ENCODE measurements around the gene RNF121.

The RNF121 gene

DNA sequence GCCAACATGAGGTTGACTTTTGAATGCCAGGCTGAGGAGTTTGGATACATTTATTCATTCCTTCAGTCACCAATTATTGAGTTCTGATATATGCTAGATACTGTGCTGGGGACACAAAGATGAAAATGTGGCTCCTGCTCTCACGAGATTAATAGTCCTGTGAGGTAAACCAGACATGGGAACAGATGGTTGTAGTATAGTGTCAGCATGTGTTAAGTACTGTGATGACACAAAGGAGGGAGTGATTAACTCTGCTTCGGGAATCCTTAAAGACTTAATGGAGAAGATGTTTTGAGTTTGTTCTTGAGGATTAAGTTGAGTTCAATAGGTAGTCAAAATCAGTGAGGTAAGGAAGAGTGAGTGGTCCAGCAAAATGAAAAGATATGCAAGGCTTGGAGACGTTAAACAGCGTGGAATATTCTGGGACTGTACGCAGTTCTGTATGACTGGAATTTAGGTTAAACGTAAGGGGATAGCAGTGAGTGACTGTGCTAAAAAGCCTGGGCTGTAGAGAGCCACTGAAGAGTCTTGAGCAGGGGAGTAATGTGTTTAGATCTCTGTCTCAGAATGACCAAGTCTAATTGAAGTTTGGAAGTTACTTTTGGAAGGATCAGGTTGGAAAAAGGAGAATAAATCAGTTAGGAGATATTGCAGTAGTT, 11.8 kb downstream of the RNF121 start:
- TF ChIP-seq, protein P1, sequence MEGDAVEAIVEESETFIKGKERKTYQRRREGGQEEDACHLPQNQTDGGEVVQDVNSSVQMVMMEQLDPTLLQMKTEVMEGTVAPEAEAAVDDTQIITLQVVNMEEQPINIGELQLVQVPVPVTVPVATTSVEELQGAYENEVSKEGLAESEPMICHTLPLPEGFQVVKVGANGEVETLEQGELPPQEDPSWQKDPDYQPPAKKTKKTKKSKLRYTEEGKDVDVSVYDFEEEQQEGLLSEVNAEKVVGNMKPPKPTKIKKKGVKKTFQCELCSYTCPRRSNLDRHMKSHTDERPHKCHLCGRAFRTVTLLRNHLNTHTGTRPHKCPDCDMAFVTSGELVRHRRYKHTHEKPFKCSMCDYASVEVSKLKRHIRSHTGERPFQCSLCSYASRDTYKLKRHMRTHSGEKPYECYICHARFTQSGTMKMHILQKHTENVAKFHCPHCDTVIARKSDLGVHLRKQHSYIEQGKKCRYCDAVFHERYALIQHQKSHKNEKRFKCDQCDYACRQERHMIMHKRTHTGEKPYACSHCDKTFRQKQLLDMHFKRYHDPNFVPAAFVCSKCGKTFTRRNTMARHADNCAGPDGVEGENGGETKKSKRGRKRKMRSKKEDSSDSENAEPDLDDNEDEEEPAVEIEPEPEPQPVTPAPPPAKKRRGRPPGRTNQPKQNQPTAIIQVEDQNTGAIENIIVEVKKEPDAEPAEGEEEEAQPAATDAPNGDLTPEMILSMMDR (IDR thresholded peaks at IDR 0.05; ENCODE audit: control insufficient read depth, insufficient read depth, low read depth, low read length, missing control alignments) = no peak
- no peak overlapping the region for H3K4me3 ChIP-seq (ENCODE audit: control insufficient read depth, low read depth, low read length)
- DNase-seq (ENCODE audit: low read depth) = no peak

DNA sequence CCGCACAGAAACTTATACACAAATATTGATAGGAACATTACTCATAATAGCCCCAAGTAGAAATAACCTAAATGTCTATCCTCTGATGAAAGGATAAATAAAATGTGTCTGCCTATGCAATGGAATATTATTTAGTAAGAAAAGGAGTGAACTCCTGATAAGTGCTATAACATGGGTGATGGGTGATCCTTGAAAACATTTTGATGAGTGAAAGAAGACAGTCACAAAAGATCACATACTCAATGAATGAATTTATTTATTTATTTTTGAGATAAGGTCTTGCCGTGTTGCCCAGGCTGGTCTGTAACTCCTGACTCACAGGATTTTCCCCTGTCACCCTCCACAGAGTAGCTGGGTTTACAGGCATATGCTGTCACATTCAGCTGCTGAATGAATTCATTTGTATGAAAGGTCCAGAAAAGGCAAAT, 17.3 kb downstream of the RNF121 start:
- no peak overlapping the region for H3K4me3 ChIP-seq (ENCODE audit: control insufficient read depth, low read depth, low read length)
- peak; percentile 23 for DNase-seq (ENCODE audit: low read depth)
- TF ChIP-seq, protein P1 (IDR thresholded peaks at IDR 0.05; ENCODE audit: control insufficient read depth, insufficient read depth, low read depth, low read length, missing control alignments) = no peak

DNA sequence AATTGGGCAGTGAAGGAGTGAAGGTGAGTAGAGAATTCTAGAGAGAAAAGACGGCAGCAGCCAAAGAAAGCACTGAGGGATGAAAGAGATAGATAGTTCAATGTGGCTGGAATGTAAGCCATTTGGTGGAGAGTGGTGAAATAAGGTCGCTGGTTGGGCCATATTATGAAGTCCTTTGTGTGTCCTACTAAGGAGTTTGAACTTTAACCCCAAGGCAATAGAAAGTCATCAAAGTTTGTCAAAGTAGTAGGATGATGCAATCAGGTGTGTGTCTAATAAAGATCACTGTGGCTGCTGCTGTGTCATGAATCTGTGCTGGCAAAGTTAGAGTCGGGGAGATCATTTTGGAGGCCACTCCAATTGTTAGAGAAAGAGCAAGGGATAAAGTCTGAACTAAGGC, 18.7 kb downstream of the RNF121 start:
- TF ChIP-seq, protein P1 (IDR thresholded peaks at IDR 0.05; ENCODE audit: control insufficient read depth, insufficient read depth, low read depth, low read length, missing control alignments) = no peak
- H3K4me3 ChIP-seq (ENCODE audit: control insufficient read depth, low read depth, low read length) = no peak overlapping the region
- no peak for DNase-seq (ENCODE audit: low read depth)

DNA sequence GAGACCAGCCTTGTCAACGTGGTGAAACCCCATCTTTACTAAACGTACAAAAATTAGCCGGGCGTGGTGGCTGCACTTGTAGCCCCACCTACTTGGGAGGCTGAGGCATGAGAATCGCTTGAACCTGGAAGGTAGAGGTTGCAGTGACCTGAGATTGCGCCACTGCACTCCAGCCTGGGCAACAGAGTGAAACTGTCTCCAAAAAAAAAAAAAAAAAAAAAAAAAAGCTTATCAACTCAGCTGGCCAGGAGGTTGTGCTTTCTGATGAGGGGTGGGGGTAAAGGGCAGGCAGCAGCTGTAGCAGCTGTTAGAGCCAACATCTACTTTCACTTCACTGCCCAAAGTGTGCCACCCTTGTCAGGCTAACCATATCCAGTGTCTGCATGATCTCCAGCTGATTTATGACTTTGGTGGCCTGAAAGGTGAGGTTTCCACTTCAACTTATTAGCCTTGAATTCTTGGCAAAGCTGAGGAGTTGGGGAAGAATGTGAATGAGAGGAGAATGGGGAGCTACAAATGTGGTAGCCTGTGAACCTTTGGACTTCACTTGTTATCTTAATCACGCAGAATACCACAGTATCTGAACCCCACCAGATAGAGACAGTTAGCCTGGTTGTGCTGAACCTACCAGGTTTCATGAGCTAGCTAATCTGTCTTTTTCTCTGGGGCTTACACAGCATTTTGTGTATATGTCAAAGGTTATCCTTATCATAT, 19.6 kb downstream of the RNF121 start:
- TF ChIP-seq, protein P1 (IDR thresholded peaks at IDR 0.05; ENCODE audit: control insufficient read depth, insufficient read depth, low read depth, low read length, missing control alignments) = no peak
- no peak for DNase-seq (ENCODE audit: low read depth)
- no peak overlapping the region for H3K4me3 ChIP-seq (ENCODE audit: control insufficient read depth, low read depth, low read length)

DNA sequence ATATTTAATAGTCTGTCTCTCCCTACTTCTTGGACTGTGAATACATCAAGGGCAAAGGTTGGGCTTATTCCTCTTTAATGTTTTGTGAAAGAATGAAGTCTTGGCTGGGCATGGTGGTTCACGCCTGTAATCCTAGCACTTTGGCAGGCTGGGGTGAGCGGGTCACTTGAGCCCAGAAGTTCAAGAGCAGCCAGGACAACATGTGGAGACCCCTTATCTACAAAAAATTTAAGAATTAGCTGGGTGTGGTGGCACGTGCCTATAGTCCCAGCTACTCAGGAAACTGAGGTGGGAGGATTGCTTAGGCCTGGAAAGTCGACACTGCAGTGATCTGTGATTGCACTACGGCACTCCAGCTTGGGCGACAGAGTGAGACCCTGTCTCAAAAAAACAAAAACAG, 20.2 kb downstream of the RNF121 start:
- no peak for DNase-seq (ENCODE audit: low read depth)
- TF ChIP-seq, protein P1 (IDR thresholded peaks at IDR 0.05; ENCODE audit: control insufficient read depth, insufficient read depth, low read depth, low read length, missing control alignments) = no peak
- H3K4me3 ChIP-seq (ENCODE audit: control insufficient read depth, low read depth, low read length) = no peak overlapping the region

DNA sequence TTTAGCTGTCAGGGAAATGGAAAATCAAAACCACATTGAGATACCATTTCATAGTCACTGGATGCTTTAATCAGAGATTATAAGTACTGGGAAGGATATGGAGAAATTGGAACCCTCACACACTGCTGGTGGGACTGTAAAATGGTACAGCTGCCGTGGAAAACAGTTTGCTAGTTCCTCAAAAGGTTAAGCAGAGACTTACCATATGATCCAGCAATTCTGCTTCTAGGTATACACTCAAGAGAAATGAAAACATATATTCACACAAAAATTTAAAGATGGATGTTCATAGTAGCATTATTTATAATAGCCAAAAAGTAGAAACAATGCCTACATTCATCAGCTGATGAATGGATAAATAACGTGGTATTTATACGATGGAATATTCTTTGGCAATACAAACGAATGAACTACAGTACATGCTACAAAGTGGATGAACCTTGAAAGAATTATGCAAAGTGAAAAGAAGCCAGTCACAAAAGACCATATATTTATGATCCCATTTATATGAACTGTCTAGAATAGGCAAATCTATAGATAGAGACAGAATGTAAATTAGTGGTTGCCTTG, 23.0 kb downstream of the RNF121 start:
- TF ChIP-seq, protein P1 (IDR thresholded peaks at IDR 0.05; ENCODE audit: control insufficient read depth, insufficient read depth, low read depth, low read length, missing control alignments) = no peak
- no peak overlapping the region for H3K4me3 ChIP-seq (ENCODE audit: control insufficient read depth, low read depth, low read length)
- DNase-seq (ENCODE audit: low read depth) = no peak

All from AG09309 (cell line).